Measurements from ENCODE around the gene CLDND2. TPM values are rescaled to one million over a fixed set of nuclear protein-coding genes. Genes with fewer than 3 reads are reported as not detected.

The CLDND2 gene
- total RNA-seq, 1 experiment from 2014 or later = not detected

DNA sequence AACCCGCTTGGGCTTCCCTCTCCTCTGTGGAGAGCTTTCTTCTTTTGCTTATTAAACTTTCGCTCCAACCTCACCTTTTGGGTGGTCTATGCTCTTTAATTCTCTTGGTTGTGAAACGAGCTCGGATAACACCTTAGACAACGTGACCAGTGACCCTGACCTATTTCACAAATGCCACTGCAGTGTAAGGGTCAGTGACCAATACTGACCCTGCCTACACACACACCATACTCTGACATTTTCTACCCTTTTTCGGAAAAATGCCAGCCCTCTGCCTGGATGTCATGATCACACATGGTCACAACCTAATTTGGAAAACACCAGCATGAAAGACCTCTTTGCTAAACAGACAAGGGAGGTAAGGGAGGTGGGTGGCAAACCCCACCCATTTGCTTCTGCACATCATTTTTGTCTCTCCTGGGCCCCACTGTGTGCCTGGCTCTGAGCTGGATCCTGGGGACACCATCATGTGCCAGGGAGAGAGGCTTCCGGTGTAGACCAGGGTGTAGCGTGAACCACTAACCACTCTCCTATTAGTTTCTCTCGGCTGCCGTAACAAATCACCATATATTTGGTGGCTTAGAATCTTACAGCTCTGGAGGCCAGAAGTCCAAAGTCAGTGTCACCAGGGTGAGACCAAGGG, 12.5 kb downstream of the CLDND2 start:
- Histone ChIP-seq H3K4ac (ENCODE audit: low read depth, low read length) (no peak overlapping the region), H3K79me2 (ENCODE audit: insufficient read depth, low read length) (no peaks in the 10 kb centered on the region), H3K4me1 (ENCODE audit: insufficient read depth, low read length) (no peaks in the 10 kb centered on the region), H2BK12ac (ENCODE audit: insufficient read length, low read depth, low read length) (no peak overlapping the region), H2BK20ac (ENCODE audit: low read depth, low read length, poor library complexity, severe bottlenecking) (no peak overlapping the region), H3K56ac (ENCODE audit: insufficient read length, low read depth, low read length) (no peak overlapping the region), H2BK15ac (ENCODE audit: low read depth, low read length) (no peak overlapping the region), H2BK5ac (ENCODE audit: insufficient read length, low read length) (no peak overlapping the region), H4K20me1 (ENCODE audit: control insufficient read depth, insufficient read depth, insufficient read length) (no peaks in the 10 kb centered on the region), H2AK5ac (ENCODE audit: insufficient read length, low read length) (no peak overlapping the region), H3K27me3 (ENCODE audit: insufficient read depth, low read length) (no peaks in the 10 kb centered on the region), H3K18ac (ENCODE audit: insufficient read length, low read depth, low read length) (no peak overlapping the region), H2AFZ (ENCODE audit: low read length) (no peak overlapping the region), H3K9me3 (ENCODE audit: control insufficient read depth, low read depth, low read length) (no peaks in the 10 kb centered on the region), H4K91ac (ENCODE audit: insufficient read length, low read depth, low read length) (no peak overlapping the region), H3K14ac (ENCODE audit: insufficient read depth, low read length) (no peak overlapping the region), H3K79me1 (ENCODE audit: insufficient read depth, low read depth, low read length, poor library complexity, severe bottlenecking) (no peaks in the 10 kb centered on the region), H4K8ac (replicated peaks; ENCODE audit: insufficient read length, low read depth, low read length) (no peak overlapping the region), H3K4me2 (ENCODE audit: insufficient read depth, insufficient read length, low read length) (no peak overlapping the region), H4K5ac (ENCODE audit: insufficient read length, low read depth, low read length) (no peak overlapping the region), H3K9ac (ENCODE audit: extremely low read depth, insufficient read length, low read length) (no peak overlapping the region), H3K27ac (ENCODE audit: insufficient read length, low read depth, low read length) (no peak overlapping the region), H3K23me2 (ENCODE audit: insufficient read length, low read depth, low read length, poor library complexity, severe bottlenecking) (no peaks in the 10 kb centered on the region), H2BK120ac (ENCODE audit: low read depth, low read length, poor library complexity, severe bottlenecking) (no peak overlapping the region), H3K23ac (ENCODE audit: insufficient read length, low read depth, low read length) (no peak overlapping the region), H3T11ph (ENCODE audit: low read length) (no peak overlapping the region)
- H3K27ac Mint-ChIP-seq = no peak overlapping the region
- peaks cover under 1 to 12% (median 4%) of the 10 kb centered on the region in 3 experiments; a peak in 5 of 7 replicates for H3K36me3 Mint-ChIP-seq (ENCODE audit: insufficient read depth in 1 of 3, low read depth in 3 of 3)
- H3K4me3 Mint-ChIP-seq = peak overlapping the region in 1 of 2 experiments; percentile 48; a peak in 1 of 5 replicates
- TF ChIP-seq, protein P1, sequence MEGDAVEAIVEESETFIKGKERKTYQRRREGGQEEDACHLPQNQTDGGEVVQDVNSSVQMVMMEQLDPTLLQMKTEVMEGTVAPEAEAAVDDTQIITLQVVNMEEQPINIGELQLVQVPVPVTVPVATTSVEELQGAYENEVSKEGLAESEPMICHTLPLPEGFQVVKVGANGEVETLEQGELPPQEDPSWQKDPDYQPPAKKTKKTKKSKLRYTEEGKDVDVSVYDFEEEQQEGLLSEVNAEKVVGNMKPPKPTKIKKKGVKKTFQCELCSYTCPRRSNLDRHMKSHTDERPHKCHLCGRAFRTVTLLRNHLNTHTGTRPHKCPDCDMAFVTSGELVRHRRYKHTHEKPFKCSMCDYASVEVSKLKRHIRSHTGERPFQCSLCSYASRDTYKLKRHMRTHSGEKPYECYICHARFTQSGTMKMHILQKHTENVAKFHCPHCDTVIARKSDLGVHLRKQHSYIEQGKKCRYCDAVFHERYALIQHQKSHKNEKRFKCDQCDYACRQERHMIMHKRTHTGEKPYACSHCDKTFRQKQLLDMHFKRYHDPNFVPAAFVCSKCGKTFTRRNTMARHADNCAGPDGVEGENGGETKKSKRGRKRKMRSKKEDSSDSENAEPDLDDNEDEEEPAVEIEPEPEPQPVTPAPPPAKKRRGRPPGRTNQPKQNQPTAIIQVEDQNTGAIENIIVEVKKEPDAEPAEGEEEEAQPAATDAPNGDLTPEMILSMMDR (conservative IDR thresholded peaks at IDR 0.05) = no peak
- DNase-seq = no peak
- H3K9me3 Mint-ChIP-seq = no peaks in the 10 kb centered on the region
- H3K27me3 Mint-ChIP-seq (ENCODE audit: low read depth) = no peaks in the 10 kb centered on the region
- peaks cover 13 to 21% of the 10 kb centered on the region in 2 experiments for H3K4me1 Mint-ChIP-seq
- no CpG with 5 or more reads among the region's 10 CpGs for WGBS (ENCODE audit: extremely low coverage, insufficient read length, low lambda C conversion rate)

All from H9 (cell line).